Activated CD8-positive, alpha-beta T cell treated with anti-CD3 and anti-CD28 coated beads for 36 hours (primary cell): Measurements from ENCODE around the gene FARP2. TPM values are rescaled to one million over a fixed set of nuclear protein-coding genes. Genes with fewer than 3 reads are reported as not detected.
"Not testable (repeated sequence)": the region's sequence is repeated elsewhere in the genome, so short reads cannot be mapped to it uniquely, and the experiment has no call there.

ENCODE experiments used
- ATAC-seq: fragments of 200-7000 bp; cut with Tn5 transposase; one replicate; pipeline ENCODE4 v1.10.0; 2021; ENCODE audit warnings: mild to moderate bottlenecking, moderate library complexity
- CTCF ChIA-PET: fragments of 350-600 bp; sonication (Branson Sonifier 250); formaldehyde crosslinking; loops from one replicate; lab custom pipeline; 2021; ENCODE audit warnings: antibody characterized with exemption; lab: Charles Lee
- POLR2A ChIA-PET: fragments of 350-600 bp; sonication (Branson Sonifier 250); formaldehyde crosslinking; loops from one replicate; lab custom pipeline; 2021; ENCODE audit warnings: antibody characterized with exemption; lab: Charles Lee
- DNase-seq: peaks from one replicate; pipeline ENCODE4 v3.0.0-alpha.2; 2020
- H3K27ac Mint-ChIP-seq: one replicate; pipeline ENCODE4 v1.8.0; 2021; ENCODE audit warnings: mild to moderate bottlenecking, mixed read lengths
- H3K27me3 Mint-ChIP-seq: one replicate; pipeline ENCODE4 v1.8.0; 2021; ENCODE audit warnings: mixed read lengths
- H3K36me3 Mint-ChIP-seq: one replicate; pipeline ENCODE4 v1.8.0; 2021; ENCODE audit warnings: low read depth, mixed read lengths
- H3K4me1 Mint-ChIP-seq: one replicate; pipeline ENCODE4 v1.8.0; 2021; ENCODE audit warnings: low read depth, mixed read lengths
- H3K4me3 Mint-ChIP-seq: one replicate; pipeline ENCODE4 v1.8.0; 2021; ENCODE audit warnings: mild to moderate bottlenecking, moderate library complexity, mixed read lengths
- H3K9me3 Mint-ChIP-seq: one replicate; pipeline ENCODE4 v1.8.0; 2021; ENCODE audit warnings: mixed read lengths
- intact Hi-C: fragments of 100-400 bp; cut with micrococcal nuclease; formaldehyde crosslinking; loops from one replicate; pipeline ENCODE4 v1.10.0; 2022
- total RNA-seq, 2 experiments: library from RNA; stranded (reverse); gene quantifications; one replicate each; pipeline ENCODE4 v1.2.3, GENCODE V29; 2021
- TF ChIP-seq, protein P1 (sequence below): fragments of 200-600 bp; IDR thresholded peaks from one replicate; pipeline ENCODE4 v1.8.0; 2022; ENCODE audit warnings: antibody characterized with exemption, mild to moderate bottlenecking

FARP2 gene
- total RNA-seq, 2 experiments from 2014 or later, result 31.9 to 32.8 TPM

DNA sequence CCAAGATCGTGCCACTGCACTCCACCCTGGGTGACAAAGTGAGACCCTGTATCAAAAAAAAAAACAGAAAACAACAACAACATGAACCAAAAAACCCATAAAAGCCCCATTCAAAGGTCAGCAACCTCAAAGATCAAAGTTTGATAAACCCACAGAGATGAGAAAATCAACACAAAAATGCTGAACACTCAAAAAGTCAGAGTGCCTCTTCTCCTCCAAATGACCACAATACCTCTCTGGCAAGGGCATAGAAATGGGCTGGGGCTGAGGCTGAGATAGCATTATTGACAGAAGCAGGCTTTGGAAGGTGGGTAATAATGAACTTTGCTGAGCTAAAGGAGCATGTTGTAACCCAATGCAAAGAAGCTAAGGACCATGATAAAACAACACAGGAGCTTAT, 66.3 kb downstream of the FARP2 start:
- TF ChIP-seq, protein P1, sequence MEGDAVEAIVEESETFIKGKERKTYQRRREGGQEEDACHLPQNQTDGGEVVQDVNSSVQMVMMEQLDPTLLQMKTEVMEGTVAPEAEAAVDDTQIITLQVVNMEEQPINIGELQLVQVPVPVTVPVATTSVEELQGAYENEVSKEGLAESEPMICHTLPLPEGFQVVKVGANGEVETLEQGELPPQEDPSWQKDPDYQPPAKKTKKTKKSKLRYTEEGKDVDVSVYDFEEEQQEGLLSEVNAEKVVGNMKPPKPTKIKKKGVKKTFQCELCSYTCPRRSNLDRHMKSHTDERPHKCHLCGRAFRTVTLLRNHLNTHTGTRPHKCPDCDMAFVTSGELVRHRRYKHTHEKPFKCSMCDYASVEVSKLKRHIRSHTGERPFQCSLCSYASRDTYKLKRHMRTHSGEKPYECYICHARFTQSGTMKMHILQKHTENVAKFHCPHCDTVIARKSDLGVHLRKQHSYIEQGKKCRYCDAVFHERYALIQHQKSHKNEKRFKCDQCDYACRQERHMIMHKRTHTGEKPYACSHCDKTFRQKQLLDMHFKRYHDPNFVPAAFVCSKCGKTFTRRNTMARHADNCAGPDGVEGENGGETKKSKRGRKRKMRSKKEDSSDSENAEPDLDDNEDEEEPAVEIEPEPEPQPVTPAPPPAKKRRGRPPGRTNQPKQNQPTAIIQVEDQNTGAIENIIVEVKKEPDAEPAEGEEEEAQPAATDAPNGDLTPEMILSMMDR, result no peak
- Mint-ChIP-seq H3K4me1 (no peaks in the 10 kb centered on the region), H3K36me3 (peaks cover 46% of the 10 kb centered on the region), H3K27me3 (no peaks in the 10 kb centered on the region), H3K4me3 (no peak overlapping the region), H3K27ac (no peak overlapping the region), H3K9me3 (peaks cover 22% of the 10 kb centered on the region)
- ATAC-seq (no peak), DNase-seq (no peak)
- ChIA-PET POLR2A (no interaction called here), CTCF (no interaction called here)
- intact Hi-C loops, result no loop called here

DNA sequence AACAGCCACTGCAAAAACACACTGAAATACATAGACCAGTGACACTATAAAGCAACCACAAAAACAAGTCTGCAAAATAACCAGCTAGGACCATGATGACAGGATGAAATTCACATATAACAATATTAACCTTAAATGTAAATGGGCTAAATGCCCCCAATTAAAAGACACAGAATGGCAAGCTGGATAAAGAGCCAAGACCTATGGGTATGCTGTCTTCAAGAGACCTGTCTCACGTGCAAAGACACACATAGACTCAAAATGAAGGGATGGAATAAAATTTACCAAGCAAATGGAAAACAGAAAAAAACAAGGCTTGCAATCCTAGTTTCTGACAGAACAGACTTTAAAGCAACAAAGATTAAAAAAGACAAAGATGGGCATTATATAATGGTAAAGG, 67.4 kb downstream of the FARP2 start:
- H3K9me3 Mint-ChIP-seq, result peaks cover 22% of the 10 kb centered on the region
- ATAC-seq, DNase-seq, H3K27me3 Mint-ChIP-seq, H3K4me1 Mint-ChIP-seq, H3K4me3 Mint-ChIP-seq, intact Hi-C loops, CTCF ChIA-PET, H3K27ac Mint-ChIP-seq, POLR2A ChIA-PET: not testable (repeated sequence)
- H3K36me3 Mint-ChIP-seq, result peaks cover 37% of the 10 kb centered on the region

DNA sequence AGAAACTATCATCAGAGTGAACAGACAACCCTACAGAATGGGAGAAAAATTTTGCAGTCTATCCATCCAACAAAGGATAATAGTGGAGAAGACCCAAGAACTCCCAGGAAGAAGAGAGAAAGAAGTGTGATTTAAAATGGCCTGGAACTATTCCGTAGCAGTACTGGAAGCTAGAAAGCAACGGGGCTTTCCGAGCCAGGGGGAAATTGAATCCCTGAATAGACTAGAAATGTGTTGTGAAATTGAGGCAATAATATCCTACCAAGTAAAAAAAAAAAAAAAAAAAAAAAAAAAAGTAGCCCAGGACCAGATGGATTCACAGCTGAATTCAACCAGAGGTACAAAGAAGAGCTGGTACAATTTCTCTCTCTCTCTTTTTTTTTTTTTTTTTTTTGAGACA, 69.3 kb downstream of the FARP2 start:
- H3K4me1 Mint-ChIP-seq, result no peaks in the 10 kb centered on the region
- H3K9me3 Mint-ChIP-seq, result peaks cover 22% of the 10 kb centered on the region
- H3K27ac Mint-ChIP-seq, result no peak overlapping the region
- CTCF ChIA-PET, result no interaction called here
- TF ChIP-seq, protein P1, result no peak
- no peak overlapping the region for H3K4me3 Mint-ChIP-seq
- DNase-seq (no peak), ATAC-seq (no peak)
- intact Hi-C loops, result no loop called here
- peaks cover 37% of the 10 kb centered on the region for H3K36me3 Mint-ChIP-seq
- POLR2A ChIA-PET, result no interaction called here
- H3K27me3 Mint-ChIP-seq, result no peaks in the 10 kb centered on the region

DNA sequence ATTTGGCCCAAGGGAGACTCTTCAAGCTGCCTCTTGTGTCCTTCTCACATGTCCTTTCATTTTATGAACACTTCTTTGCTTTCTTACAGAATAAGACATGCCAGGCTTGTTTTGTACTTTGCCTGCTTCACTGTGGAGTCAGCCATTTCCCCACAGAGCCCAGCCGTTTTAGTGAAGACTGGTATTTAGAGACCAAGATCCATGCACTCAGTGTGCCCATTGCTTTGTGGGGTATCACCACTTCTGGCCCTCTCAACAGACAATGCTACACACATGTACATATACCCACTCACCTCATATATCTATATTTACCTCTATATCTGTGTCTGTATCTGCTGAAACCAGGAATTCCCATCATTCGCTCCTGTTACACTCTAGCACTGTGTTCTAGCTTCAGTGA, 74.1 kb downstream of the FARP2 start:
- H3K36me3 Mint-ChIP-seq, result peaks cover 30% of the 10 kb centered on the region
- no peaks in the 10 kb centered on the region for H3K9me3 Mint-ChIP-seq
- ATAC-seq (no peak), DNase-seq (no peak)
- H3K27me3 Mint-ChIP-seq, result no peaks in the 10 kb centered on the region
- ChIA-PET POLR2A (no interaction called here), CTCF (no interaction called here)
- H3K27ac Mint-ChIP-seq, result no peak overlapping the region
- intact Hi-C loops, result no loop called here
- no peak overlapping the region for H3K4me3 Mint-ChIP-seq
- TF ChIP-seq, protein P1, result no peak
- H3K4me1 Mint-ChIP-seq, result no peaks in the 10 kb centered on the region

DNA sequence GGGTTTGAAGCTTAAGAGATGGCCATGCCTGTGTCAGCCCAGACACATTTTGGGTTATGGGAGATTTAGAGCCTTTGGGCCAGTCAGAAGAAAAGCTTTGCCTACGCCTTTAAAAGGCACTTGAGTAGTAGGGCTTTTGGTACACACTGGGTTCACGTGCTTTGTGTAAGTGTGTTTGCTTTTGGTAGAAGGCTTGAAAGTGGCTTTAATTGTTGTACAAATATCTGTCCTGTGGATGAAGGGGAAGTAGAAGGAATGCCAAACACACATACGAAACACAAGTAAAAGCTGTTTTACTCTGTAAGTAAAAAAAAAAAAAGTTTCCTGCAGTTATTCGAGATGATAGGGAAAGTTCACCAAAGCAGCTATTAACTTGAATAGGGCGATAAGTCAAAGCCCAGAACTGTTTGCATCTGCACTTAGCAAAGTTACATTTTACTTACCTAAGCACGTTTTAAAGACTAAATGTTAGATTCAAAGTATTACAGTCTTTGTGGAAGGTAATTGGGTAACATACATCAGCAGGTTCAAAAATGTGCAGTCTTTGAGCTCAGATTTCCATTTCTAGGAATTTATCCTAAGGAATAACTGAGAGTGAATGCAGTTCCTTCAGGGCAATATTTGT, 76.9 kb downstream of the FARP2 start:
- intact Hi-C loops, result no loop called here
- Mint-ChIP-seq H3K27ac (no peak overlapping the region), H3K4me3 (no peak overlapping the region), H3K9me3 (no peaks in the 10 kb centered on the region), H3K27me3 (no peaks in the 10 kb centered on the region), H3K4me1 (no peaks in the 10 kb centered on the region), H3K36me3 (peaks cover 42% of the 10 kb centered on the region)
- no peak for ATAC-seq
- TF ChIP-seq, protein P1, result no peak
- ChIA-PET POLR2A (interaction anchor here (0.6 to 2.2 kb wide), 2 partner anchors 9 to 240 kb away, joined by 3 to 7 read pairs; no protein-coding TSS in a partner anchor), CTCF (no interaction called here)
- DNase-seq, result no peak
